Measurements from ENCODE around the gene EPHB3. TPM values are rescaled to one million over a fixed set of nuclear protein-coding genes. Genes with fewer than 3 reads are reported as not detected.

The EPHB3 gene
- total and polyA plus RNA-seq, 10 of the 15 experiments (the other 5 are each of a cell fraction or from before 2014, with no cell fraction given): 0.09 TPM; not detected in 9

GRCh38 chr3:184618811-184619210, 57.2 kb downstream of the EPHB3 start:
- Histone ChIP-seq H3K27me3 (replicated peaks in 1 of 2; ENCODE audit: control insufficient read depth in 2 of 2, insufficient read depth in 2 of 2, low read length in 1 of 2) (peaks cover 0 to 2% of the 10 kb centered on the region in 2 experiments; a peak in 2 of 4 replicates), H3K4me1 (ENCODE audit: control insufficient read depth, insufficient read depth, low read length) (no peaks in the 10 kb centered on the region), H2AFZ (ENCODE audit: control insufficient read depth, low read depth, low read length) (no peak overlapping the region), H3K36me3 (ENCODE audit: control insufficient read depth in 2 of 2, insufficient read depth in 2 of 2, low read length in 1 of 2) (no peaks in the 10 kb centered on the region), H3K4me2 (ENCODE audit: control insufficient read depth, insufficient read depth) (no peak overlapping the region), H4K20me1 (ENCODE audit: control insufficient read depth, insufficient read depth) (no peaks in the 10 kb centered on the region), H3K9me3 (replicated peaks; ENCODE audit: control insufficient read depth, insufficient read depth, low read length) (no peaks in the 10 kb centered on the region), H3K27ac (ENCODE audit: control insufficient read depth, insufficient read depth) (no peak overlapping the region), H3K79me2 (ENCODE audit: control insufficient read depth, insufficient read depth, low read length) (no peaks in the 10 kb centered on the region), H3K9ac (ENCODE audit: control insufficient read depth, insufficient read depth, low read length) (no peak overlapping the region), H3K4me3 (no peak overlapping the region)
- ChIA-PET RAD21 (ENCODE audit: unreplicated experiment) (no interaction called here), POLR2A (no interaction called here), SMC1A (ENCODE audit: uncharacterized antibody, unreplicated experiment) (no interaction called here), CTCF (interaction anchor here (0.5 kb wide), 1 partner anchor 117 kb away, joined by 3 read pairs; no protein-coding TSS in a partner anchor)
- DNase-seq (ENCODE audit: low read depth, low spot score): no peak
- TF ChIP-seq GABPA (IDR thresholded peaks at IDR 0.05; ENCODE audit: low read depth) (no peak), RFX5 (IDR thresholded peaks at IDR 0.05; ENCODE audit: low read depth, low read length) (no peak), BRCA1 (IDR thresholded peaks at IDR 0.05; ENCODE audit: low read depth, low read length) (no peak), YY1 (IDR thresholded peaks at IDR 0.05; ENCODE audit: low read depth, low read length) (no peak), ZSCAN29 (IDR thresholded peaks at IDR 0.05) (no peak), MLLT1 (IDR thresholded peaks at IDR 0.05) (no peak), SREBF2 (IDR thresholded peaks at IDR 0.05; ENCODE audit: low read length) (no peak), PAX8 (IDR thresholded peaks at IDR 0.05) (no peak)
- in situ Hi-C loops (cut with MboI) (no loop called here), intact Hi-C loops (cut with micrococcal nuclease; ENCODE audit: unreplicated experiment) (no loop called here)
- WGBS (ENCODE audit: insufficient coverage, insufficient replicate concordance, low lambda C conversion rate, missing lambda C conversion rate): 39% methylated on average over 7 of the region's 7 CpGs
- no peak for FAIRE-seq
- no TSS peak for BruUV-seq (replicated peaks)
- no peak for ATAC-seq

- 0% methylated on average over 3 of the region's 3 CpGs for WGBS (ENCODE audit: insufficient coverage, insufficient replicate concordance, low lambda C conversion rate, missing lambda C conversion rate)
- DNase-seq (ENCODE audit: low read depth, low spot score) (no peak), ATAC-seq (no peak; the same call in 2 of the 3 replicates), FAIRE-seq (no peak)
- Histone ChIP-seq H3K9ac (ENCODE audit: control insufficient read depth, insufficient read depth, low read length) (no peak overlapping the region), H3K4me1 (ENCODE audit: control insufficient read depth, insufficient read depth, low read length) (no peaks in the 10 kb centered on the region), H2AFZ (ENCODE audit: control insufficient read depth, low read depth, low read length) (no peak overlapping the region), H3K27ac (ENCODE audit: control insufficient read depth, insufficient read depth) (no peak overlapping the region), H3K9me3 (replicated peaks; ENCODE audit: control insufficient read depth, insufficient read depth, low read length) (no peaks in the 10 kb centered on the region), H3K4me3 (no peak overlapping the region), H3K27me3 (replicated peaks in 1 of 2; ENCODE audit: control insufficient read depth in 2 of 2, insufficient read depth in 2 of 2, low read length in 1 of 2) (peaks cover 0 to 2% of the 10 kb centered on the region in 2 experiments; a peak in 2 of 4 replicates), H3K79me2 (ENCODE audit: control insufficient read depth, insufficient read depth, low read length) (no peaks in the 10 kb centered on the region), H3K4me2 (ENCODE audit: control insufficient read depth, insufficient read depth) (no peak overlapping the region), H3K36me3 (ENCODE audit: control insufficient read depth in 2 of 2, insufficient read depth in 2 of 2, low read length in 1 of 2) (no peaks in the 10 kb centered on the region), H4K20me1 (ENCODE audit: control insufficient read depth, insufficient read depth) (no peaks in the 10 kb centered on the region)
- BruUV-seq (replicated peaks): no TSS peak
- in situ Hi-C loops (cut with MboI): no loop called here
- ChIA-PET POLR2A (no interaction called here), RAD21 (ENCODE audit: unreplicated experiment) (no interaction called here), CTCF (interaction anchor here (0.5 kb wide), 1 partner anchor 117 kb away, joined by 3 read pairs; no protein-coding TSS in a partner anchor), SMC1A (ENCODE audit: uncharacterized antibody, unreplicated experiment) (no interaction called here)
- intact Hi-C loops (cut with micrococcal nuclease; ENCODE audit: unreplicated experiment): no loop called here
- TF ChIP-seq KLF5 (IDR thresholded peaks at IDR 0.05; ENCODE audit: partially characterized antibody) (no peak), ZBTB4 (CRISPR knock-in tag; IDR thresholded peaks at IDR 0.05) (no peak), SMAD5 (IDR thresholded peaks at IDR 0.05; ENCODE audit: low read depth) (no peak), TCF3 (IDR thresholded peaks at IDR 0.05; ENCODE audit: borderline replicate concordance, insufficient read depth, low read depth, low read length) (no peak), FOXM1 (IDR thresholded peaks at IDR 0.05; ENCODE audit: low read depth, low read length) (no peak), SREBF1 (IDR thresholded peaks at IDR 0.05; ENCODE audit: low read length) (no peak)
These were observed 57.8 kb downstream of the EPHB3 start for GRCh38 chr3:184619369-184619768.

Measured in GM12878 (cell line).